Mesendoderm (in vitro differentiated cells): ENCODE measurements around the gene KCTD19.

Source experiments
- DNase-seq: peaks from one replicate; pipeline ENCODE4 v3.0.0; 2013
- H2AK5ac ChIP-seq: 2 replicates; pipeline ENCODE4 v1.6.1; 2013; ENCODE audit warnings: low read length, inconsistent platforms
- H2BK120ac ChIP-seq: 2 replicates; pipeline ENCODE4 v1.6.1; 2013; ENCODE audit warnings: low read depth, mild to moderate bottlenecking, low read length, moderate library complexity, mixed read lengths
- H2BK15ac ChIP-seq: replicated peaks from 2 replicates; pipeline ENCODE4 v1.6.1; 2013; ENCODE audit warnings: low read depth, mild to moderate bottlenecking, moderate library complexity
- H2BK5ac ChIP-seq: 2 replicates; pipeline ENCODE4 v1.6.1; 2013; ENCODE audit warnings: low read length, inconsistent platforms
- H3K18ac ChIP-seq: 2 replicates; pipeline ENCODE4 v1.6.1; 2013; ENCODE audit warnings: mild to moderate bottlenecking, low read length, mixed read lengths
- H3K23ac ChIP-seq: one replicate; pipeline ENCODE4 v1.6.1; 2013; ENCODE audit warnings: low read length
- H3K27ac ChIP-seq: 2 replicates; pipeline ENCODE4 v1.5.1; 2013; ENCODE audit warnings: low read depth, mild to moderate bottlenecking, inconsistent platforms, low read length, moderate library complexity
- H3K27me3 ChIP-seq: 2 replicates; pipeline ENCODE4 v1.6.1; 2013; ENCODE audit warnings: low read length, control low read depth, mild to moderate bottlenecking, inconsistent platforms; ENCODE audit not compliant: insufficient read depth, poor library complexity
- H3K36me3 ChIP-seq: 2 replicates; pipeline ENCODE4 v1.6.1; 2013; ENCODE audit warnings: low read length, inconsistent platforms; ENCODE audit not compliant: control insufficient read depth, insufficient read depth
- H3K4ac ChIP-seq: one replicate; pipeline ENCODE4 v1.6.1; 2013; ENCODE audit warnings: low read depth, mild to moderate bottlenecking, low read length, moderate library complexity
- H3K4me1 ChIP-seq: 2 replicates; pipeline ENCODE4 v1.6.1; 2013; ENCODE audit warnings: low read depth, low read length, inconsistent platforms; ENCODE audit not compliant: control insufficient read depth
- H3K4me2 ChIP-seq: 2 replicates; pipeline ENCODE4 v1.6.1; 2013; ENCODE audit warnings: low read length
- H3K4me3 ChIP-seq: 2 replicates; pipeline ENCODE4 v1.5.1; 2013; ENCODE audit warnings: mild to moderate bottlenecking, low read length
- H3K56ac ChIP-seq: one replicate; pipeline ENCODE4 v1.6.1; 2013; ENCODE audit warnings: low read length
- H3K79me1 ChIP-seq: 2 replicates; pipeline ENCODE4 v1.6.1; 2013; ENCODE audit warnings: low read length, inconsistent platforms
- H3K79me2 ChIP-seq: 2 replicates; pipeline ENCODE4 v1.6.1; 2013; ENCODE audit warnings: mild to moderate bottlenecking, low read length; ENCODE audit not compliant: control insufficient read depth, insufficient read depth
- H3K9ac ChIP-seq: 2 replicates; pipeline ENCODE4 v1.6.1; 2013; ENCODE audit warnings: low read length, inconsistent platforms
- H4K5ac ChIP-seq: one replicate; pipeline ENCODE4 v1.6.1; 2013; ENCODE audit warnings: low read length
- H4K8ac ChIP-seq: one replicate; pipeline ENCODE4 v1.6.1; 2013; ENCODE audit warnings: low read depth, mild to moderate bottlenecking, control low read depth, low read length, moderate library complexity
- WGBS: extraction: QIAGEN DNeasy Blood & Tissue Kit; methylation state at CpG from one replicate; pipeline ENCODE4 v1.1.7; 2013; ENCODE audit warnings: low lambda C conversion rate, missing lambda C conversion rate; ENCODE audit not compliant: insufficient coverage; ENCODE audit errors: extremely low coverage; 5-methylcytosine and 5-hydroxymethylcytosine counted together

The KCTD19 gene

GRCh38 chr16:67248401-67249177 lies 78.0 kb downstream of the KCTD19 start, which contains the start of gene SLC9A5:
SLC9A5 (plus strand) TSS chr16:67248979; CDS start chr16:67249015, 36 bp downstream.
- Histone ChIP-seq H4K8ac (no peak within 1 kb of the TSS), H3K23ac (peak within 1 kb of the TSS; percentile 89), H2AK5ac (peak within 1 kb of the TSS; percentile 69), H3K79me1 (peaks cover 7% of the 10 kb centered on the region), H2BK120ac (no peak within 1 kb of the TSS), H2BK5ac (no peak within 1 kb of the TSS), H3K4me2 (peak within 1 kb of the TSS; percentile 83), H3K27ac (no peak within 1 kb of the TSS), H3K9ac (peak within 1 kb of the TSS; percentile 73), H3K36me3 (no peaks in the 10 kb centered on the region), H3K56ac (peak within 1 kb of the TSS; percentile 90), H2BK15ac (peak within 1 kb of the TSS; percentile 37), H3K4ac (peak within 1 kb of the TSS; percentile 81), H4K5ac (no peak within 1 kb of the TSS), H3K4me3 (peak within 1 kb of the TSS; percentile 60), H3K18ac (peak within 1 kb of the TSS; percentile 89), H3K27me3 (peaks cover 4% of the 10 kb centered on the region), H3K79me2 (peaks cover 5% of the 10 kb centered on the region), H3K4me1 (peaks cover 19% of the 10 kb centered on the region)
- WGBS: no CpG with 5 or more reads among the region's 75 CpGs
- DNase-seq: no peak

GRCh38 chr16:67248073-67248400 lies 78.5 kb downstream of the KCTD19 start:
- Histone ChIP-seq H3K4me3 (no peak overlapping the region), H3K18ac (peak overlapping the region; percentile 89), H4K5ac (no peak overlapping the region), H3K4me2 (peak overlapping the region; percentile 83), H2AK5ac (no peak overlapping the region), H3K79me2 (peaks cover 6% of the 10 kb centered on the region), H3K4ac (no peak overlapping the region), H3K36me3 (no peaks in the 10 kb centered on the region), H2BK15ac (no peak overlapping the region), H3K56ac (peak overlapping the region; percentile 90), H4K8ac (no peak overlapping the region), H2BK120ac (no peak overlapping the region), H3K23ac (no peak overlapping the region), H2BK5ac (no peak overlapping the region), H3K79me1 (peaks cover 7% of the 10 kb centered on the region), H3K9ac (peak overlapping the region; percentile 73), H3K27ac (no peak overlapping the region), H3K4me1 (peaks cover 19% of the 10 kb centered on the region), H3K27me3 (peaks cover 4% of the 10 kb centered on the region)
- no CpG with 5 or more reads among the region's 7 CpGs for WGBS
- DNase-seq: no peak

- Histone ChIP-seq H3K36me3 (no peaks in the 10 kb centered on the region), H3K27ac (peak within 1 kb of the TSS; percentile 90), H3K27me3 (peaks cover 4% of the 10 kb centered on the region), H4K5ac (no peak within 1 kb of the TSS), H2AK5ac (no peak within 1 kb of the TSS), H3K4ac (peak within 1 kb of the TSS; percentile 37), H3K4me1 (peaks cover 21% of the 10 kb centered on the region), H2BK15ac (no peak within 1 kb of the TSS), H3K4me2 (peak within 1 kb of the TSS; percentile 83), H2BK120ac (no peak within 1 kb of the TSS), H3K4me3 (peak within 1 kb of the TSS; percentile 82), H3K56ac (peak within 1 kb of the TSS; percentile 94), H3K18ac (peak within 1 kb of the TSS; percentile 89), H3K23ac (peak within 1 kb of the TSS; percentile 45), H3K79me1 (peaks cover 9% of the 10 kb centered on the region), H4K8ac (no peak within 1 kb of the TSS), H2BK5ac (peak within 1 kb of the TSS; percentile 50), H3K79me2 (peaks cover 9% of the 10 kb centered on the region), H3K9ac (peak within 1 kb of the TSS; percentile 85)
- WGBS: no CpG with 5 or more reads among the region's 60 CpGs
- DNase-seq: peak; percentile 96
Measured at GRCh38 chr16:67247192-67248072, 79.1 kb downstream of the KCTD19 start, which contains the start of gene FHOD1. FHOD1 (minus strand) TSS chr16:67247481; CDS start chr16:67247410, 71 bp downstream.

GRCh38 chr16:67246756-67247191 lies 79.8 kb downstream of the KCTD19 start:
- Histone ChIP-seq H2BK15ac (no peak overlapping the region), H3K23ac (peak overlapping the region; percentile 29), H3K4me3 (peak overlapping the region; percentile 82), H2AK5ac (no peak overlapping the region), H3K4me2 (peak overlapping the region; percentile 65), H3K27me3 (peaks cover 4% of the 10 kb centered on the region), H3K56ac (peak overlapping the region; percentile 94), H2BK5ac (peak overlapping the region; percentile 50), H2BK120ac (no peak overlapping the region), H3K27ac (peak overlapping the region; percentile 90), H3K79me2 (peaks cover 12% of the 10 kb centered on the region), H3K4me1 (peaks cover 21% of the 10 kb centered on the region), H3K9ac (peak overlapping the region; percentile 85), H3K18ac (peak overlapping the region; percentile 19), H4K8ac (no peak overlapping the region), H3K4ac (no peak overlapping the region), H3K79me1 (peaks cover 12% of the 10 kb centered on the region), H3K36me3 (no peaks in the 10 kb centered on the region), H4K5ac (no peak overlapping the region)
- peak; percentile 94 for DNase-seq
- no CpG with 5 or more reads among the region's 26 CpGs for WGBS

GRCh38 chr16:67246081-67246755 lies 80.3 kb downstream of the KCTD19 start:
- no peak overlapping the region for H4K5ac ChIP-seq
- H3K56ac ChIP-seq: peak overlapping the region; percentile 94
- no peaks in the 10 kb centered on the region for H3K36me3 ChIP-seq
- H2BK5ac ChIP-seq: peak overlapping the region; percentile 35
- H3K4me3 ChIP-seq: peak overlapping the region; percentile 82
- no peak overlapping the region for H2BK15ac ChIP-seq
- H4K8ac ChIP-seq: no peak overlapping the region
- H3K79me2 ChIP-seq: peaks cover 12% of the 10 kb centered on the region
- peaks cover 26% of the 10 kb centered on the region for H3K4me1 ChIP-seq
- no peak overlapping the region for H2AK5ac ChIP-seq
- H3K27ac ChIP-seq: peak overlapping the region; percentile 90
- peak overlapping the region; percentile 45 for H3K23ac ChIP-seq
- H2BK120ac ChIP-seq: no peak overlapping the region
- peak overlapping the region; percentile 85 for H3K9ac ChIP-seq
- no CpG with 5 or more reads among the region's 48 CpGs for WGBS
- H3K18ac ChIP-seq: peak overlapping the region; percentile 81
- peak overlapping the region; percentile 65 for H3K4me2 ChIP-seq
- peak; percentile 92 for DNase-seq
- H3K27me3 ChIP-seq: peaks cover 4% of the 10 kb centered on the region
- H3K79me1 ChIP-seq: peaks cover 12% of the 10 kb centered on the region
- peak overlapping the region; percentile 61 for H3K4ac ChIP-seq
